GM18861 (cell line): Measurements from ENCODE around the gene AUTS2.

Source experiments
- ATAC-seq: cut with Tn5 transposase; IDR thresholded peaks from one replicate; pipeline ENCODE4 v1.9.1; 2021; ENCODE audit not compliant: unreplicated experiment

Gene AUTS2

DNA sequence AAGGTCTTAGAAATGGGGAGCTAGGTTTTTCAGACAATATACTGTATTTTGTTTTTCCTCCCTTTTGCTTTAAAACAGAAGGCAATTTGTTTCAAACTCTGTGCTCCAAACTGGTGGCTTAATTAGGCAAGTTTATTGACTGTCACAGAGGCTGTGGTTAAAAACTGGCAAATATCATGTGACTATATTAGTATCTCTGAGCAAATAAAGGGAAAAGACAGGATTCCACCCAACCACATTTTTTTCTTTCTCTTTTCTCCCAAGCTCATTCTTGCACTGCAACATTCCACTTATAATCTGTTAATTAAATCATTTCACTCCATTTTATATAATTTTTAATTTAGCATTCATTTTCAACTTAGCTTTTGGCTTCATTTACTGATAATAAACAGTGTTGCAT is 615.8 kb downstream of the AUTS2 start:
- ATAC-seq = no peak

- ATAC-seq = no peak
Observed at GRCh38 chr7:70215491-70215890, 617.2 kb downstream of the AUTS2 start.

- no peak for ATAC-seq
Observed at GRCh38 chr7:70217571-70217970, 619.3 kb downstream of the AUTS2 start.

DNA sequence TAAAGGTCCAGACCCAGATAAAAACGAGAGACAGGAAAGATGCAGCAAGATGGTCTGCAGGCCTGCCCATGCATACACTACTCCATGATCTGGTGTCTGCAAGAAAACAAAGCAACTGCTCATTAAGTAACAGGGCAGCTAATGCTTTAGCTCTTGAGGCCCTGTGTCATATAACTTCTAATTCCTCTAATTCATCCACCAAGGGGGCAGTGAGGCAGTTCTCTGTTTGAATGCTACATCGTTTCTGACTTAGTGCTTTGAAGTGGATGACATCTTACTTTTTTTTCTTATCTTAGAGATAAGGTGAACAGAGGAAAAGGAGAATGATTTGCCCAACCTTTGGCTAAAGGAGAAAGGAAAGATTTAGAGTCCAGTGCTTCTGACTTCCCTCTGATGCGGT is 619.7 kb downstream of the AUTS2 start:
- no peak for ATAC-seq

GRCh38 chr7:70219061-70219460 is 620.8 kb downstream of the AUTS2 start:
- no peak for ATAC-seq

- no peak for ATAC-seq
Observed at GRCh38 chr7:70229242-70229641, 631.0 kb downstream of the AUTS2 start.

DNA sequence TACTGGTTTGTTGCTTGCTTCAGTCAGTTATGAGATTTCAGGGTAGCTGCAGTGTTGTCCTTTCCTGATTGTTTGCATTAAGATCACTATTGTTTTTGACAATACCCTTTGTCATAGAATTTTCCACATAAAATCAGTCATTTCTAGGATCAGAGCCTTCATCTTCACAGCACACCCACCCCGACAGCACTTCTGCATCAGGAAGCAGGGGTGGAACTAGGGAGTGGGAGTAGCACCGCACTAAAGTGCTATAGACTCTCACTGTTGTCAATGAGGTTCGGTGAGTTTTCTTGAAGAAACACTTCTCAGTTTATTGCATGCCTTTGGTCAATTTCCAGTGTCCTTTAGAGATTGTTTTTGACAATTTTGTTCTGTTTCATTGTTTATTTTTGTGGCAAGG is 632.5 kb downstream of the AUTS2 start:
- ATAC-seq = no peak

- ATAC-seq = no peak
Observed at GRCh38 chr7:70233776-70234175, 635.5 kb downstream of the AUTS2 start.

DNA sequence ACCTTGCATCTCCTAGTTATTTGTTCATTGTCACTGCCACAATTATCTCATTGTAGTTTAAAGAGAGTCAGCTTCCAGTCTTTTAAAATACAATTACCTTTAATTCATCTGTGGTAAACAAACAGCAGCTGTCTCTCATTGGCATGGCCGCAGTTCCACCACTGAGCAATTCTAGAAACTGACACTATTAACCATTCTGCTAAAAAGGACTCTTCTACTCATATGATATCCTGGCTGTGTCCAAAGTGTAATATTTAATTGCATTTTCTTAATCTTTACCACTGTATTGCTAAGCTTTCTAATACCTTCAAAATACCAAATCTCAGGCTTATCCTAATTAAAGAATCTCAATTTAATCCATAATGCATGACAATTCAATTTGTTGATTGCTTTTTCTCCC is 639.0 kb downstream of the AUTS2 start:
- ATAC-seq = no peak

DNA sequence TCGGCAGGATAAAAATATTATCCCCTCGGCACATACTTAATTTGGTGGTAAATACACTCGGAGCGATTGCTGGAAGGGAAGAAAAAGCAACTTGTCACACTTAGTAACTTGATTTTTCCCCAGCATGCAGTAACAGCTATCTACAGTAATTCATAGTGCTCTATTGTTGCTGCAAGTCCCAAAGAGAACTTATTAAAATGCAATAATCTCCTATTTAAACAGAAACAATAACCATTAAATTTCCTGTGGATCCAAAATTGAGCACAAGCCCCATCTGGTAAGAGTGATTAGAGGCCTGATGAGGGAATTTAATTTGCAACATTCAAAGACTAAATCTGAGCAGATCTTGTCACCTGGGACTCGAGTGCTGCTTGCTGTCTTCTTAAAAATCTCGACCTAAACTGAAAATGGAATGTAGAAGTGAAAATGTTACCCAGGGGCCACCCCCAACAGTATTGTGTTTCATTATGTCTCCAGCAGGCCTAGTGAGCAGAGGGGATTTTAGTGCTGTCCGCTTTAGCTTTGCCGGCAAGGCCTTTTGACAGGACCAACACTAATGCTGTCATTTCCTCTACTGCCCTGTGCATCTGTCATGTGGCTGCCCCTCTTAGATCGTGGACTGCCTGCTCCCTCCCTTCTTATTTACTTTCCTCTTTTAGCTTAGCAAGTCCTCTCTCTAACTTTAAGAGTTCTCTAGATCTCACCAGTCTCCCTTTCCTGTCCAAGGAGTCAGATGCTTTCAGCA is 639.7 kb downstream of the AUTS2 start:
- peak; percentile 99 for ATAC-seq

- ATAC-seq = no peak
Observed at GRCh38 chr7:70239918-70240317, 641.6 kb downstream of the AUTS2 start.

DNA sequence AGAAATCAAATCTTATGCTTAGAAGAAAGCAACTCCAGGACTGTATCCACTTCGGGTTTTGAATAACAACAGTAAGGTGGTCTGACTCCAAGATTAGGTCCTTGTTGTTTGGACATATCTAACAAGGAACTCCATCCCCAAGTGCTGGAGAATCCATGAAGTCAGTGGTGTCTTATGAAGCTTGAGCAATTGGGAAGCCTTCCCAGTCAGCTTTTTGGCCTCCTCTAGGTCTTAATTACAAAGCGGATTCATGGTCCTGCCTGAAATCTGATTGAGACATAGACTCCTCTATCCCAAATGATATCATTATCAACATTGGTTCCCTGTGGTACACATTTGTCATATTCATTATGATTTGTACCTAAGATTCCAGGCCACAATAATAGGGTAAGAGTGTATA is 642.6 kb downstream of the AUTS2 start:
- ATAC-seq = no peak

- ATAC-seq = no peak
Observed at GRCh38 chr7:70241536-70242175, 643.4 kb downstream of the AUTS2 start.

DNA sequence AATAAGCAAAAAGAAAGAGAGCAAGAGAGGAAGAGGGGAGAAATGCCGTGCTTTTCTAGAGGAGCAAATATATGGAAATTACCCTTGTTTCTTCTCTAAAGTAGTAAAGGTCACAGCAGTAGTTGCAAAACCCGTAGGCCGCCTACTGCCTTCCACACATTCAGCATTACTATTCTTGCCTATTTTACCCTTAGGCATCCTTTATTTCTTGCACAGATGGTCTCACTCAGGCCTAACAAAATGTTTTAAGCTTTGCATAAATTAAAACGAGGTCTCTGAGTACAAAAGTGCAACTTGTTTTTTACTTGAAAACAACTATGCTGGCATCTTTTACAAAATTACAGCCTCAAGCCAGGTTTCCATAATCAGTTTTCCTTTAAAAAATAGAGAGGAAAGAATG is 644.6 kb downstream of the AUTS2 start:
- no peak for ATAC-seq

- no peak for ATAC-seq
Observed at GRCh38 chr7:70243443-70243842, 645.2 kb downstream of the AUTS2 start.

DNA sequence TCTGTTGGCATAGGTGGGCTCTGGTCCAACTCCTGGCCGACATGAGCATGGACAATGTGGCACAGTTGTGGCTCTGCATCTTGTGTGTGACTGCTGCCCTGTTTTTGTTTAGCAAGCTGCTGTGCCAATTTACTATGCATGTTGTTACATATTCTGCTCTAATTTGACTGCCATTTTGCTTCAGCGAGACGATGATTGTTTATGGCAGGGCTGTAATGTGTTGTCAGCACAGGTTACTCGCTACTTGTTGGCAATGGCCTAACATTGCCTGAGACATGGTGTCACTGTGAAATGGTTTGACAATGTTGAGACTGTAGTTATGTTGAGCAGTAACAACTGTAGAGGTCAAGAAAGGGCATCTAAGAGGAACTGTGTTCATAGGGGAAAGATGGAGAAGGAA is 659.6 kb downstream of the AUTS2 start:
- ATAC-seq = no peak

DNA sequence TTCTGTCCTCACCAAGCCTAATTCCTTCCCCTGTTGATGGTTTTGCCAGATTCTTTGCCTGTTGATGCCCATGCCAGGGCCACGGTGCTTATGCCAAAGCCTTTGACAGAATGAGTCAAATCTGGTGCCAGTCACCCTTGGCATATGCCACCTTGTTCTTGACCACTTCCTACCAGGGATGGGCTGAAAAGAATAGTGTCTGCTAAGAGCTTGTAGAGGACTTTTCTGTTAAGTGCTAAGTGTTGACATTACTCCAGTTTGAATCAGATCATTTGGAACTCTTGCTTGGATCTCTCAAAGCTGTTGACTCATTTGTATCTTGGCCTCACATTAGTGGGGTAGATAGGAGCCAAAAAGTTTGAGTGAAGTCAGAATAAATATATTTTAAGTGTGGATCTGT is 661.2 kb downstream of the AUTS2 start:
- no peak for ATAC-seq

- no peak for ATAC-seq
Observed at GRCh38 chr7:70263471-70264255, 665.4 kb downstream of the AUTS2 start.

DNA sequence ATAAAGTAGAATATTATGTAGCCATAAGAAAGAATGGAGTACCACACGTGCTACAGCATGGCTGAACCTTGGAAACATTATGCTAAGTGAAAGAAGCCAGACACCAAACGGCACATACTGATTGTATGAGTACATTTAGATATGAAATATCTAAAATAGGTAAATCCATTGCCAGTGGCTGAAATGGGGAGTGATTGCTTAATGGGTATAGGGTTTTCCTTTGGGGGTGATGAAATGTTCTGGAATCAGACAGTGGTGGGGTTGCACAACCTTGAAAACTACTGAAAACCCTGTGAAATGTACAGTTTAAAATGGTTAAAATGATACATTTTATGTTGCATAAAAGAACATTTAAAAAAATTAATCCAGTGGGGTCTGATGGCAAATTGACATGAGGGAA is 667.9 kb downstream of the AUTS2 start:
- no peak for ATAC-seq

DNA sequence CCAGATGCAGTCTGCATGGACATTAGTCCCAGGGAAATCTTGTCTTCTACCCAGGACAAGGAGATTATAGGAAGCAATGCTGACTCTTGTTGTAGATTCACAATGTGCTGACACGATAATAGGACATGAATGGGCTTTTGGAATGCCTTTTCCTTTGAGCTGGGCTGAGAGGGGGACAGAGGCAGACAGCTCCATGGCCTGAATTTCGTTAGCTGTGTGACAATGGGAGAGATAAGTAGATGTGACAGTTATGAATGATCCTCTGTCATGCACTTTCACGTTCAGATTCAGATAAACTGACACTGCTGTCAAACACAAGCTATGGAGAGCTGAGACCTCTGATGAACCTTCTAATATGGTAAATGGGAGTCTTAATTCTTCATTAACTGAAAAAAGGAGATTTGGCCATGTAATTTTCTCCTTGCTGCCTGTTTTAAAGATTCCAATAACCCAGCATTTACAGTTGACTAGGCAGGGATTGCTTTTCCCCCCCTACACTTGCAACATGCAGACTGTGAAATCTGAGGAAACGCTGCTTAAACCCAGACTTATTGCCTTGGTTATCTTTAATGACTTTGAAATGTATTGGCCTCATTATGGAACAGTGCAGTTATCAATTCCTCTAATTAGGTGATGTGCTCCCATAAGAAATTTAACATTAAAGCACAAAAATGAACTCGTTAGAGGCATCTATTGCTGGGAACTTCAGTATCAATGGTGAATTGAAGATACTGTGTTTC is 669.3 kb downstream of the AUTS2 start:
- ATAC-seq = no peak

GRCh38 chr7:70268179-70268578 is 669.9 kb downstream of the AUTS2 start:
- no peak for ATAC-seq
